NCI-H1930 (cell line): ENCODE data around the gene ANO2.

Experiments
- DNase-seq, 2 experiments: peaks; one replicate each; lab custom pipeline; 2025; lab: John Stamatoyannopoulos, UW

Gene ANO2

GRCh38 chr12:5581616-5582015 lies 363.4 kb downstream of the ANO2 start:
- DNase-seq: no peak

GRCh38 chr12:5581019-5581418 lies 364.0 kb downstream of the ANO2 start:
- DNase-seq: no peak

- DNase-seq: no peak
Observed at GRCh38 chr12:5578775-5579174, 366.3 kb downstream of the ANO2 start.

- no peak for DNase-seq
Observed at GRCh38 chr12:5577741-5578140, 367.3 kb downstream of the ANO2 start.

GRCh38 chr12:5577211-5577612 lies 367.8 kb downstream of the ANO2 start:
- DNase-seq: peak in 1 of 2 experiments; percentile 10

GRCh38 chr12:5575987-5576386 lies 369.1 kb downstream of the ANO2 start:
- no peak for DNase-seq

GRCh38 chr12:5575232-5575631 lies 369.8 kb downstream of the ANO2 start:
- DNase-seq: no peak

- no peak for DNase-seq
Observed at GRCh38 chr12:5573390-5573789, 371.7 kb downstream of the ANO2 start.

- DNase-seq: no peak
Observed at GRCh38 chr12:5571115-5571514, 373.9 kb downstream of the ANO2 start.

- DNase-seq: no peak
Observed at GRCh38 chr12:5570416-5570815, 374.6 kb downstream of the ANO2 start.

- no peak for DNase-seq
Observed at GRCh38 chr12:5568325-5568981, 376.6 kb downstream of the ANO2 start.

GRCh38 chr12:5567016-5567725 lies 377.9 kb downstream of the ANO2 start:
- no peak for DNase-seq

GRCh38 chr12:5565933-5566599 lies 379.0 kb downstream of the ANO2 start:
- DNase-seq: no peak

GRCh38 chr12:5562581-5562980 lies 382.5 kb downstream of the ANO2 start:
- DNase-seq: no peak

GRCh38 chr12:5561846-5562245 lies 383.2 kb downstream of the ANO2 start:
- DNase-seq: no peak

GRCh38 chr12:5561057-5561456 lies 384.0 kb downstream of the ANO2 start:
- DNase-seq: no peak

- no peak for DNase-seq
Observed at GRCh38 chr12:5560265-5560664, 384.8 kb downstream of the ANO2 start.

GRCh38 chr12:5557906-5558305 lies 387.2 kb downstream of the ANO2 start:
- no peak for DNase-seq

GRCh38 chr12:5556946-5557673 lies 387.9 kb downstream of the ANO2 start:
- DNase-seq: no peak

- DNase-seq: no peak
Observed at GRCh38 chr12:5556033-5556614, 388.9 kb downstream of the ANO2 start.

GRCh38 chr12:5554711-5555110 lies 390.3 kb downstream of the ANO2 start:
- DNase-seq: no peak

- DNase-seq: no peak
Observed at GRCh38 chr12:5549011-5549410, 396.0 kb downstream of the ANO2 start.
